Measurements from ENCODE around the gene PRSS57.
"Not testable (repeated sequence)": the region's sequence is repeated elsewhere in the genome, so short reads cannot be mapped to it uniquely, and the experiment has no call there.

PRSS57 gene

GRCh38 chr19:695352-695949 is at the start of gene PRSS57:
Gene PRSS57 (minus strand): TSS chr19:695452. CDS start chr19:695430, 22 bp downstream.
- no peak for DNase-seq

GRCh38 chr19:743168-743687 is 48.0 kb upstream of the PRSS57 start:
- DNase-seq: peak; percentile 1

GRCh38 chr19:742540-743075 is 47.4 kb upstream of the PRSS57 start:
- no peak for DNase-seq

- no peak for DNase-seq
Measured at GRCh38 chr19:741506-742131, 46.4 kb upstream of the PRSS57 start.

- not testable (repeated sequence) for DNase-seq
Measured at GRCh38 chr19:740816-741505, 45.7 kb upstream of the PRSS57 start.

- DNase-seq: no peak
Measured at GRCh38 chr19:739998-740715, 44.9 kb upstream of the PRSS57 start.

- no peak for DNase-seq
Measured at GRCh38 chr19:738509-739128, 43.4 kb upstream of the PRSS57 start.

GRCh38 chr19:737591-738093 is 42.4 kb upstream of the PRSS57 start:
- no peak for DNase-seq

GRCh38 chr19:736125-736524 is 40.9 kb upstream of the PRSS57 start:
- no peak for DNase-seq

GRCh38 chr19:734716-735115 is 39.5 kb upstream of the PRSS57 start:
- no peak for DNase-seq

- DNase-seq: no peak
Measured at GRCh38 chr19:732148-733069, 37.2 kb upstream of the PRSS57 start.

GRCh38 chr19:731000-731399 is 35.7 kb upstream of the PRSS57 start:
- no peak for DNase-seq

GRCh38 chr19:729965-730668 is 34.9 kb upstream of the PRSS57 start:
- no peak for DNase-seq

GRCh38 chr19:729564-729963 is 34.3 kb upstream of the PRSS57 start:
- DNase-seq: not testable (repeated sequence)

GRCh38 chr19:728011-728410 is 32.8 kb upstream of the PRSS57 start:
- no peak for DNase-seq

- DNase-seq: no peak
Measured at GRCh38 chr19:726993-727956, 32.0 kb upstream of the PRSS57 start.

- no peak for DNase-seq
Measured at GRCh38 chr19:725461-726089, 30.3 kb upstream of the PRSS57 start.

GRCh38 chr19:723714-724113 is 28.5 kb upstream of the PRSS57 start:
- DNase-seq: no peak

GRCh38 chr19:723247-723646 is 28.0 kb upstream of the PRSS57 start:
- no peak for DNase-seq
